Ovary (tissue), 3 donors: Measurements from ENCODE around the gene SNRPA1.

Experiments used
- CTCF ChIP-seq, 3 donors: fragments of 450-650 bp in 2 of 3; fragments of 200-600 bp in 1 of 3; IDR thresholded peaks; one replicate each; pipeline versions ENCODE4 v1.5.1 to v1.8.0; 2016 to 2022; ENCODE audit warnings: antibody characterized with exemption in 3 of 3, mild to moderate bottlenecking in 1 of 3
- POLR2A ChIP-seq: fragments of 450-650 bp; IDR thresholded peaks from one replicate; pipeline ENCODE4 v1.6.1; 2017; ENCODE audit warnings: antibody characterized with exemption, mild to moderate bottlenecking, moderate library complexity
- donor health status: DM: no; HTN: no; CAD: no.

- TF ChIP-seq CTCF (IDR thresholded peaks at IDR 0.05) (no peak), POLR2A (no peak)
These were observed 31.6 kb upstream of the SNRPA1 start for GRCh38 chr15:101326462-101327146.
